GM18951 (cell line): ENCODE results near the gene SEL1L3.

Experiments used
- POLR2A ChIP-seq: IDR thresholded peaks from 4 replicates; pipeline ENCODE4 v1.6.1; 2011; ENCODE audit warnings: mild to moderate bottlenecking; ENCODE audit not compliant: insufficient read length, insufficient read depth; ENCODE audit errors: extremely low read depth
- in situ Hi-C: fragments of 300-500 bp; cut with MboI; formaldehyde crosslinking; loops from one replicate; pipeline ENCODE4 v1.12.0; 2022; ENCODE audit warnings: low sequenced_read_pairs, mixed read lengths, inconsistent platforms; ENCODE audit not compliant: unreplicated experiment

SEL1L3 gene

DNA sequence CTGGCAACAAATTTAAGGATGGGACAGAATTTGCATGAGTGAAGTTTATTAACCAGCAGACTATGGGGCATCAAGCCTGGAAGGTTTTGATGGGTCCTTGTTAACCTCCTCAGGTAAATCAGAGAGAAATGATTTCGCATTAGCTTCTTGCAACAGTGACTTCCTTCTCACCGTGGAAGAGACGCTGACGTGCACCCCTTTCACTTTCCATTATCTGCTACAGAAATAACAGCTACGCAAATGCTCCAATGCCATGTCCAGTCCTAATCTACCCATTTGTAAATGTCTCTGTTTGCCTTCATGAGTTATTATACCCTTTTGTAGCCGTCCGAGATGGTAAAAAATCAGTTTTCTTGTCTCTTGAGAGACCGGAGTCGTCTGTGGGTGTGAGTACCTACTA is 106.9 kb downstream of the SEL1L3 start:
- in situ Hi-C loops: loop anchor here (25.0 kb wide), 1 partner anchor 319 kb away; no protein-coding TSS in a partner anchor
- no peak for TF ChIP-seq POLR2A

DNA sequence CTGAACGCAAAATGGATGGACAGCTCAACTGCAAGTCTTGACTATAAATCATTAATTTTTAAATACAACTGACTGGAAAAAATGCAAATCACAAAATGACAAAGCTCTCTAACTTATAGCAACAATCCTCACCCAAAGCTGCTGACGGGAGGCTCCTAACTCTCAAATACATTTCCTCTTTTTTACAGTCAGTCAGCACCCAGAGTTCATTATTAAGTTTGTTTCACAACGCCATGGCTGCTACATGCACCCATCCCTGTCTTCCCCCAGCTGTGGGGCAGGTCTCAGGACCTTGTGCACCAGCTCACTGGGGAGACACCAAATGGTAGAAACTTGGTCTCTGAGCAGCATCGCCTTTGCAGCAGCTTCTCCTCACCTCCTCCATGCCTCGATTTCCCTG is 109.5 kb downstream of the SEL1L3 start:
- in situ Hi-C loops: loop anchor here (25.0 kb wide), 1 partner anchor 316 kb away; no protein-coding TSS in a partner anchor
- TF ChIP-seq POLR2A: no peak

DNA sequence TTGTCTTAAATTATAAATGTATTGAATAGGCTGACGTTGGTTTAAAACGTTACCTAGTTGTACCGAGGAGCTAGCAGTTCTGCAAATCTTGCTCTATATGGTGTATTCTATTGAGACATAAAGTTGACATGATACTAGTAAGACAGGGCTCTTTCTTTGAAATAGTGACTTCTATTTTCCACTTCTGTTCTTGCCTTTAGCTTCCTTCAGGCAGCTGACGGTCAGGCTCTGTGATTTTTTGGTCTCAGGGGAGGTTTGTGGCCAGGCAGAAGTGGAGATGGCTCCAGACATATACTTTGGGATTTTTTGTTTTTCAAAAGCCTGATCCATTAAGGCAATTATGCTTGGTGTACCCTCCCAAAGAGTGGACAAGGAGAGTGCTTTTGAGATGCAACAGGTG is 111.9 kb downstream of the SEL1L3 start:
- in situ Hi-C loops: loop anchor here (25.0 kb wide), 1 partner anchor 314 kb away; no protein-coding TSS in a partner anchor
- TF ChIP-seq POLR2A: no peak

- in situ Hi-C loops: no loop called here
- no peak for TF ChIP-seq POLR2A
These were observed 113.5 kb downstream of the SEL1L3 start for GRCh38 chr4:25749150-25749794.

DNA sequence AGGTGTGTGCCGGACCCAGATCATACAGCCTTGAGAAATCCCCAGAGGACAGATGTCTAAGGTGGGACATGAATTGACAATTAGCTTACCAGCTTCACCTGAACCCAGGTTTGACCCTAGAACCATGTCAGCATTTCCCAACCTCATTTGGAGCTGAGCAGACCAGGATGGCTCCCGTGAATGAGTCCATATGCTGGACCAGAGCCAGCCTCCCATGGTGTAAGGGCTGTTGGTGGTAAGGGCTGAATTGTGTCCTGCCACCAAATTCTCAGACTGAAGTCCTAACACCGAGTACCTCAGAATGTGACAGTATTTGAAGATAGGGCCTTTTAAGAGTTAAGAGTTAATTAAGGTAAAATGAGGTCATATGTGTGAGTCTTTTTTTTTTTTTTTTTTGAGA is 118.8 kb downstream of the SEL1L3 start:
- in situ Hi-C loops: no loop called here
- no peak for TF ChIP-seq POLR2A

- TF ChIP-seq POLR2A: no peak
- in situ Hi-C loops: no loop called here
These were observed 133.2 kb downstream of the SEL1L3 start for GRCh38 chr4:25729564-25729963.

DNA sequence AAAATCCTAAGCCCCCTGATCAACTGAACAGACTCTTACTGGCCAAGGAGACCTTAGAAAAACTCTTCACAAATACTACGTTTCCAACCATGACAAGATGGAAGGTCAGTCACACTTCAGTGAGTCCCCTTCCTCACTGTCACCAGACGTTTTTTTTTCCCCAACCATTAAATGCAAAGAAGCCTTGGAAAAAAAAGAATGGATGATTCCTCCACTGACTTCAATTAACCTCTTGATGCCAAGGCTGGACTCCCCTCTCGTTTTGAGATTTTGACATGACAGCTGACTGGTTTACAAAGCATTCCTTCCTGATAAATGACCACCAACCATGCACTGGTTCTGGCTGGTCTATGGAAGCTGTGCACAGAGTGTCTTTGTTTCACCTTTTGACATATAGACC is 133.9 kb downstream of the SEL1L3 start:
- no peak for TF ChIP-seq POLR2A
- in situ Hi-C loops: no loop called here

DNA sequence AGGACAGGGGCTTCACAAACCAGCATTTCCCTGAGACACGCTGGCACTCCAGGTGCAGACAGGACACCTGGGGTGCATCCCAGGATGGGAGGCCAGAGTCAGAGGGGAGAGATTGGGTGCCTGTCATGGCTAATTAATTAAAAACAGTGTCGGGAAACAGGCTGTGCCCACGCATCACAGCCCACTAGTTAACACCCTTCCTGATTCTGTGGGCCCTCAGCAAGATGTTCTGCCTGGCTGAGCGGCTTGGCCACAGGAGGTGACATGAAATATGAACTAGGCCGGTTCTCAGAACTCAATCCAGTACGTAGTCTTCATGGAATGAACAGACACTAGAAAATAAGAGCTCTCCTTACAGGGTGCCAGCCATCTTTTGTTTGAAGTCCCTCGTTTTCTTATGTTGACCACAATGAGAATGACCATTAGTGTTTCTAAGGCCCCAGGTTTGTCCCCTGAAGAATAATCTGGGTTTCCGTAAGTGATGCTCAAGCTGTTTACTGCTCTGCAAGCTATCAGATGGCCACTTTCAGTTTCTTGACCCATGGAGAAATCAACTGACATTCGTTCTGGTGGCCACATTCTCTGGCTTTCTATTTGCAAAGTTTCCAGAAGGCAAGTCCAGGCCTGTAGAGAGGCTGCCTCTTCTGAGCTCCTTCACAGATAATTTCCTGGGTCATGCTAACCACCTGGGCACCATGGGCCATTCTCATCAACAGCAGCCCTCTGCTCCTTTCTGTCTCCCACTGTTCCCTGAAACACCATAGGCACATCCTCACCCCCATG is 134.9 kb downstream of the SEL1L3 start:
- no peak for TF ChIP-seq POLR2A
- in situ Hi-C loops: no loop called here

DNA sequence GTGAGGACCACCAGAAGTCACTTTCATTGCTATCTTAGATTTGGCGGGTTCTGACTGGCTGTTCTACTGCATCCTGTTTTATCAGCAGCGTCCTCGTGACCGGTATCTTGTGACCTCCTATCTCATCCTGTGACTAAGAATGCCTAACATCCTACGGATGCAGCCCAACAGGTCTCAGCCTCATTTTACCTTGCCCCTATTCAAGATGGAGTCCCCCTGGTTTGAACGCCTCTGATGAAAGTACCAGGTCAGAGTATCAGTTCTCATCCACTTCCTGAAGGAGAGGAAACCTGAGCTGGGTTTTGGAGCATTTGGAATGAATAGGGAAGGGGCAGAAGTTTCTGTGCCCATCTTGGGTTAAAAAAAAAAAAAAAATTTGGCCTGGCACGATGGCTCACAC is 136.9 kb downstream of the SEL1L3 start:
- no peak for TF ChIP-seq POLR2A
- in situ Hi-C loops: no loop called here

DNA sequence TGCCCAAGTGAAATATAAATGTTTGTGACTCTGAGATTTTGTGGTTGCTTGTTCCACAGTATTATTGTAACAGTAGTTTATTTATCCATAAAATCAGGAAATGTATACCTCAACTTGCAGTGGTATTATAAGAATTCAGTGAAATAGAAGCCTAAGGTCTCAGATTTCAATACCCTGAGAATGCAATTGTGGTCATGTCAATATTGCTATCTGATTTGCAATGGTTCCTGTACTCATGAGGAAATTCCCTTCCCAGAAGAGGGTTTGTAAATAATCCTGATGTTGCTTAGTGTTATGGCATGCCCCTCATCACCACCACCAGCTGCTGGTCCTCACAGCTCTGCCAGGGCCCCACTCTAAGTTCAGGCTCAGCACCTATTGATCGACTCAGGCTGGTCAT is 139.4 kb downstream of the SEL1L3 start:
- in situ Hi-C loops: no loop called here
- TF ChIP-seq POLR2A: no peak

DNA sequence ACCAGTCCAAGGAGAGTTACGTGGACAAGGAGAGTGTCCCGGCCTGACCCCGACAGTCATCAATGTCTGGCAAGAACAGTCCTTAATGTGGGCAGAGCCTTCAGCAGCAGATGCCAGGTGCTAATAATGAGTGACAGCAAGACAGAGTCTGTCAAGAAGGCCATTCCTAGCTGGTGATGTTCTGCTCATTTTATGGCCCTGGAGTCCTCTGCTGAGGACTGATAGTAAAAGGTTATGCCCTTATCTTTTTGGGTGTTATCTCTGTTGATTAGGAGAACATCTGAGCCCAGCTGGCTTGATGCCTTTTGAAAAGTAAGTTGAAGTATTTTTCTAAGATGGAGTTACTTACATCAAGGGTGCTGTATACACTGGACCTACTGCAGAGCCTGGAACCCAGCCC is 139.8 kb downstream of the SEL1L3 start:
- TF ChIP-seq POLR2A: no peak

DNA sequence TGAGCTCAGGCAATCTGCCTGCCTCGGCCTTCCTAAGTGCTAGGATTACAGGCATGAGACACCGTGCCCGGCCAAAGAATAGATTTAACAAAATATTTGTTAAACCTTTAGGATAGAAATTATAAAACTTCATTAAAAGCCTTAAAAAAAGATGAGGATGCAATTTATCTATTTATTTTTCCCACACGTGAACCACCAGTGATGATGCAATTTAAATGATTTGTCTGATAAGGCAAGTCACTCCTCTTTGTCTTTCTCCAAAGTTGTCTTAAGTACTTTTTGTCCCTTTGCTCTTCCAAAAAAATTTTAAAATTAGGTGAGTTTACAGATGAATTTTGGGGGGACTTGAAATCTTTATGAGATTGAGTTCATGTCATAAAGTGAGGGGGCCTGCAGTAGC is 149.0 kb downstream of the SEL1L3 start:
- in situ Hi-C loops: no loop called here
- TF ChIP-seq POLR2A: no peak

More for the DNA sequence above, 139.8 kb downstream of the SEL1L3 start:
- in situ Hi-C loops: no loop called here

- no peak for TF ChIP-seq POLR2A
- in situ Hi-C loops: no loop called here
These were observed 150.2 kb downstream of the SEL1L3 start for GRCh38 chr4:25712611-25713010.

GRCh38 chr4:25710637-25711036 is 152.2 kb downstream of the SEL1L3 start:
- in situ Hi-C loops: no loop called here
- no peak for TF ChIP-seq POLR2A

GRCh38 chr4:25704516-25704915 is 158.3 kb downstream of the SEL1L3 start:
- TF ChIP-seq POLR2A: no peak
- in situ Hi-C loops: no loop called here
